ENCODE data around the gene UBE3D. TPM values are rescaled to one million over a fixed set of nuclear protein-coding genes. Genes with fewer than 3 reads are reported as not detected.

The UBE3D gene
- total and polyA plus RNA-seq, 2 of the 8 experiments (the other 6 are each of a cell fraction or from before 2014, with no cell fraction given): 5.7 to 16.3 TPM

DNA sequence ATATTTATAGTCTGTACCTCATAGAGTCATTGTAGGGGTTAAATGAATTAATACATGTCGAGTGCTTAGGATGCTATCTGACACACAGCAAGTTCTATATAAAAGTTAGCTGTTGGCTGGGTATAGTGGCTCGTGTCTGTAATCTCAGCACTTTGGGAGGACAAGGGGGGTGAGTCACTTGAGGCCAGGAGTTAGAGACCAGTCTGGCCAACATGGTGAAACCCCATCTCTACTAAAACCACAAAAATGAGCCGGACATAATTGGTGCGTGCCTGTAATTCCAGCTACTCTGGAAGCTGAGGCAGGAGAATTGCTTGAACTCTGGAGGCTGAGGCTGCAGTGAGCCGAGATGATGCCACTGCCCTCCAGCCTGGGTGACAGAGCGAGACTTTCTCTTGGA, 222.9 kb downstream of the UBE3D start:
- H3K27me3 ChIP-seq (replicated peaks in 1 of 4; ENCODE audit: control insufficient read depth in 3 of 4, extremely low read depth in 1 of 4, insufficient read depth in 3 of 4, low read length in 3 of 4): no peaks in the 10 kb centered on the region
- H2BK20ac ChIP-seq (ENCODE audit: low read length): no peak overlapping the region
- H4K91ac ChIP-seq (replicated peaks; ENCODE audit: insufficient read length, low read length): no peak overlapping the region
- H2AFZ ChIP-seq (ENCODE audit: low read length): no peak overlapping the region
- TF ChIP-seq NANOG (IDR thresholded peaks at IDR 0.05; ENCODE audit: insufficient read depth, low read depth, low read length, poor library complexity, severe bottlenecking): no peak
- TF ChIP-seq TBP (IDR thresholded peaks at IDR 0.05; ENCODE audit: low read depth, low read length): no peak
- no peak for TF ChIP-seq ZNF274 (IDR thresholded peaks at IDR 0.05; ENCODE audit: borderline replicate concordance, extremely low read depth, low read length)
- TF ChIP-seq SRF (IDR thresholded peaks at IDR 0.05; ENCODE audit: low read depth, low read length): no peak
- TF ChIP-seq POU5F1 (IDR thresholded peaks at IDR 0.05; ENCODE audit: low read depth, low read length): no peak
- no peak for TF ChIP-seq EGR1 (IDR thresholded peaks at IDR 0.05; ENCODE audit: borderline replicate concordance, low read depth, low read length)
- TF ChIP-seq HDAC2 (IDR thresholded peaks at IDR 0.05; ENCODE audit: borderline replicate concordance in 1 of 2, low read depth in 2 of 2, low read length in 2 of 2): no peak
- CTCF ChIA-PET (ENCODE audit: partially characterized antibody): no interaction called here
- H3K23ac ChIP-seq (ENCODE audit: insufficient read length): no peak overlapping the region
- H2BK12ac ChIP-seq (ENCODE audit: low read depth, low read length): no peak overlapping the region
- H3K9me3 ChIP-seq (ENCODE audit: insufficient read depth in 2 of 2, low read depth in 1 of 2, low read length in 1 of 2): no peaks in the 10 kb centered on the region
- H3K27ac ChIP-seq (ENCODE audit: low read depth, low read length): no peak overlapping the region
- H3K4me1 ChIP-seq (replicated peaks in 1 of 4; ENCODE audit: control insufficient read depth in 3 of 4, insufficient read depth in 4 of 4, low read length in 3 of 4): no peaks in the 10 kb centered on the region
- WGBS, 2 experiments (ENCODE audit: extremely low coverage in 1 of 2, insufficient coverage in 1 of 2, insufficient read length in 1 of 2, insufficient replicate concordance in 2 of 2, low coverage in 1 of 2, low lambda C conversion rate in 2 of 2, missing lambda C conversion rate in 1 of 2): 94% methylated on average over 6 of the region's 6 CpGs; no CpG with 5 or more reads in 1 of the 2 experiments
- H3K79me2 ChIP-seq (ENCODE audit: control insufficient read depth in 1 of 2, insufficient read depth in 2 of 2, low read length in 2 of 2): no peaks in the 10 kb centered on the region
- H3K79me1 ChIP-seq (ENCODE audit: low read depth, low read length): no peaks in the 10 kb centered on the region
- no peak overlapping the region for H2AK5ac ChIP-seq (ENCODE audit: low read depth, low read length)
- no peak overlapping the region for H4K5ac ChIP-seq (ENCODE audit: insufficient read length, low read depth, low read length)
- no peak overlapping the region for H3K14ac ChIP-seq (ENCODE audit: insufficient read length)
- H3K23me2 ChIP-seq (ENCODE audit: low read depth, low read length): no peaks in the 10 kb centered on the region
- no peak overlapping the region for H2BK120ac ChIP-seq (replicated peaks; ENCODE audit: low read depth, low read length)
- H4K8ac ChIP-seq (ENCODE audit: extremely low read depth, insufficient read depth, low read length): no peak overlapping the region
- no peaks in the 10 kb centered on the region for H4K20me1 ChIP-seq (replicated peaks in 1 of 2; ENCODE audit: control insufficient read depth in 1 of 2, insufficient read depth in 2 of 2, low read length in 2 of 2)
- no peak overlapping the region for H3K4ac ChIP-seq (replicated peaks; ENCODE audit: insufficient read length, low read depth, low read length)
- no peak overlapping the region for H3K18ac ChIP-seq (ENCODE audit: extremely low read depth, low read length)
- H2BK15ac ChIP-seq (ENCODE audit: low read length): no peak overlapping the region
- H3K9ac ChIP-seq (replicated peaks in 1 of 4; ENCODE audit: extremely low read depth in 1 of 4, low read depth in 3 of 4, low read length in 3 of 4): no peak overlapping the region
- no peak overlapping the region for H3K4me3 ChIP-seq (ENCODE audit: extremely low read depth in 1 of 4, insufficient read depth in 2 of 4, low read depth in 3 of 4, low read length in 4 of 4)
- no peak for DNase-seq (ENCODE audit: low read depth in 1 of 2, low spot score in 2 of 2)
- no peak overlapping the region for H3K4me2 ChIP-seq (ENCODE audit: insufficient read depth in 1 of 2, low read depth in 2 of 2, low read length in 2 of 2)
- H2BK5ac ChIP-seq (ENCODE audit: low read depth, low read length): no peak overlapping the region
- POLR2A ChIA-PET (ENCODE audit: partially characterized antibody): no interaction called here
- no peaks in the 10 kb centered on the region for H3K36me3 ChIP-seq (ENCODE audit: control insufficient read depth in 2 of 4, insufficient read depth in 4 of 4, low read length in 3 of 4)
- no peak for FAIRE-seq
- no peak overlapping the region for H3K56ac ChIP-seq (replicated peaks; ENCODE audit: insufficient read length, low read depth, low read length)

All from H1 (cell line).